K562 (cell line): ENCODE results near the gene CDK4. TPM values are rescaled to one million over a fixed set of nuclear protein-coding genes. Genes with fewer than 3 reads are reported as not detected.

ENCODE experiments used
- ATF1 ChIP-seq, 2 experiments: fragments of 450-650 bp in 1 of 2; IDR thresholded peaks; 2 replicates each; pipeline ENCODE4 v1.6.1; 2016; ENCODE audit warnings: missing compliant biosample characterization in 1 of 2, missing genetic modification characterization in 1 of 2
- BRD9 ChIP-seq: fragments of 450-650 bp; IDR thresholded peaks from 2 replicates; pipeline ENCODE4 v1.6.1; 2018; ENCODE audit warnings: low read depth; ENCODE audit not compliant: partially characterized antibody
- BRF2 ChIP-seq: IDR thresholded peaks from 3 replicates; pipeline ENCODE4 v1.6.1; 2011; ENCODE audit warnings: borderline replicate concordance, mild to moderate bottlenecking; ENCODE audit not compliant: insufficient read length, insufficient read depth
- CHD1 ChIP-seq: fragments of 200-600 bp; sonication (generic); IDR thresholded peaks from one replicate; pipeline ENCODE4 v1.6.1; 2012; ENCODE audit warnings: mild to moderate bottlenecking, moderate library complexity, low read length, inconsistent platforms
- CTBP1 ChIP-seq: fragments of 450-650 bp; IDR thresholded peaks from 2 replicates; pipeline ENCODE4 v1.6.1; 2016; ENCODE audit warnings: borderline replicate concordance
- ELF2 ChIP-seq: fragments of 250-450 bp; sonication (Bioruptor Pico); IDR thresholded peaks from 2 replicates; pipeline ENCODE4 v1.5.0; 2021; ENCODE audit warnings: mild to moderate bottlenecking
- FOSL1 ChIP-seq: fragments of 200-800 bp; sonication (Bioruptor generic); conservative IDR thresholded peaks from 2 replicates; pipeline ENCODE4 v1.6.1; 2016; ENCODE audit warnings: missing genetic modification characterization, missing compliant biosample characterization
- FOXO4 ChIP-seq: fragments of 450-650 bp; formaldehyde crosslinking; IDR thresholded peaks from 2 replicates; pipeline ENCODE4 v1.4.0; 2020; ENCODE audit warnings: mild to moderate bottlenecking, moderate library complexity
- HDAC2 ChIP-seq: fragments of 450-650 bp; IDR thresholded peaks from 2 replicates; pipeline ENCODE4 v1.6.1; 2016; ENCODE audit warnings: mild to moderate bottlenecking
- HMGN3 ChIP-seq: IDR thresholded peaks from 2 replicates; pipeline ENCODE4 v1.6.1; 2011; ENCODE audit warnings: borderline replicate concordance, low read depth, mild to moderate bottlenecking, mixed read lengths, low read length; ENCODE audit not compliant: insufficient read length; ENCODE audit errors: extremely low read depth
- HMGXB4 ChIP-seq: sonication (generic); formaldehyde crosslinking; IDR thresholded peaks from 2 replicates; pipeline ENCODE4 v1.8.1; 2023; ENCODE audit warnings: mild to moderate bottlenecking, missing genetic modification reagents
- HNRNPLL ChIP-seq: fragments of 200-400 bp; formaldehyde crosslinking; IDR thresholded peaks from 2 replicates; pipeline ENCODE4 v1.6.1; 2017; ENCODE audit warnings: low read length, low read depth, mild to moderate bottlenecking; ENCODE audit not compliant: poor library complexity, severe bottlenecking
- MCM7 ChIP-seq, 2 experiments: fragments of 450-650 bp; IDR thresholded peaks; 2 replicates each; pipeline ENCODE4 v1.6.1; 2016 to 2018
- NONO ChIP-seq, 2 experiments: fragments of 200-400 bp in 1 of 2; fragments of 450-650 bp in 1 of 2; formaldehyde crosslinking in 1 of 2; IDR thresholded peaks; 2 replicates each; pipeline ENCODE4 v1.6.1; 2017; ENCODE audit warnings: low read depth in 2 of 2, mild to moderate bottlenecking in 2 of 2, moderate library complexity in 2 of 2, low read length in 1 of 2
- PHTF2 ChIP-seq: fragments of 250-450 bp; sonication (Bioruptor Pico); IDR thresholded peaks from 2 replicates; pipeline ENCODE4 v1.5.0; 2021; ENCODE audit warnings: mild to moderate bottlenecking
- RBM15 ChIP-seq: fragments of 200-400 bp; formaldehyde crosslinking; IDR thresholded peaks from 2 replicates; pipeline ENCODE4 v1.6.1; 2018; ENCODE audit warnings: mild to moderate bottlenecking, low read length, moderate library complexity; ENCODE audit not compliant: insufficient read depth
- SAFB2 ChIP-seq: fragments of 200-400 bp; formaldehyde crosslinking; IDR thresholded peaks from 2 replicates; pipeline ENCODE4 v1.6.1; 2018; ENCODE audit warnings: borderline replicate concordance, low read length, low read depth, moderate library complexity; ENCODE audit not compliant: severe bottlenecking
- SIN3A ChIP-seq, 2 experiments: fragments of 150-350 bp in 1 of 2; IDR thresholded peaks; 2 replicates each; pipeline ENCODE4 v1.6.1; 2011 to 2016; ENCODE audit warnings: borderline replicate concordance in 2 of 2, low read depth in 2 of 2, low read length in 2 of 2, mild to moderate bottlenecking in 2 of 2, moderate library complexity in 2 of 2; ENCODE audit not compliant: control insufficient read depth in 1 of 2
- SMARCA5 ChIP-seq: fragments of 450-650 bp; IDR thresholded peaks from 2 replicates; pipeline ENCODE4 v1.6.1; 2016
- SNRNP70 ChIP-seq: fragments of 200-400 bp; formaldehyde crosslinking; optimal IDR thresholded peaks from 2 replicates; pipeline ENCODE3; 2017; ENCODE audit warnings: low read depth, low read length
- TAF9B ChIP-seq: fragments of 450-650 bp; IDR thresholded peaks from 2 replicates; pipeline ENCODE4 v1.6.1; 2018; ENCODE audit warnings: mild to moderate bottlenecking; ENCODE audit not compliant: partially characterized antibody
- ZKSCAN3 ChIP-seq: fragments of 250-450 bp; sonication (Bioruptor Pico); IDR thresholded peaks from 2 replicates; pipeline ENCODE4 v1.4.0; 2020
- ZNF134 ChIP-seq: fragments of 250-450 bp; sonication (Bioruptor Pico); conservative IDR thresholded peaks from 2 replicates; pipeline ENCODE4 v1.4.0; 2020
- ZNF274 ChIP-seq: IDR thresholded peaks from 2 replicates; pipeline ENCODE4 v1.6.1; 2011; ENCODE audit warnings: low read depth, mild to moderate bottlenecking, low read length, moderate library complexity, borderline replicate concordance
- ZNF699 ChIP-seq: fragments of 250-450 bp; sonication (Bioruptor Pico); IDR thresholded peaks from 2 replicates; pipeline ENCODE4 v1.8.0; 2021; ENCODE audit warnings: mild to moderate bottlenecking, moderate library complexity; ENCODE audit not compliant: insufficient replicate concordance
- polyA plus RNA-seq, 8 experiments: library from polyadenylated mRNA; depleted of rRNA in 4 of 8; stranded (reverse) in 5 of 8; unstranded in 3 of 8; fragments of >200 nt; fragmentation: Nextera tagmentation in 2 of 8; fragmentation: Illumina TruSeq in 1 of 8; extraction: Ambion mirVana in 2 of 8; extraction: Trizol in 1 of 8; gene quantifications; 2 replicates each; pipeline versions ENCODE4 v1.2.1 to v1.2.3, GENCODE V29; 2011 to 2014; ENCODE audit warnings: inconsistent platforms in 1 of 8, missing spikeins in 1 of 8
- total RNA-seq, 7 experiments: library from RNA; depleted of rRNA in 6 of 7; stranded (reverse); fragments of >200 nt in 6 of 7; fragmentation: Illumina TruSeq in 2 of 7; extraction: Trizol in 2 of 7; gene quantifications; 2 replicates each; pipeline versions ENCODE4 v1.2.1 to v1.2.3, GENCODE V29; 2011 to 2021; ENCODE audit warnings: low replicate concordance in 1 of 7

Gene CDK4
- total and polyA plus RNA-seq, 9 of the 15 experiments (the other 6 are each of a cell fraction or from before 2014, with no cell fraction given): 37.8 to 436 (median 238) TPM

- TF ChIP-seq SMARCA5: no peak
- peak in 1 of 2 experiments; percentile 27; a peak in 1 of 4 replicates for TF ChIP-seq SIN3A (IDR thresholded peaks at IDR 0.05; ENCODE audit: borderline replicate concordance in 2 of 2, control insufficient read depth in 1 of 2, low read depth in 2 of 2, low read length in 2 of 2)
- TF ChIP-seq HNRNPLL: peak; percentile 15
- TF ChIP-seq ZKSCAN3 (CRISPR knock-in tag): no peak
- no peak for TF ChIP-seq ZNF134 (CRISPR knock-in tag)
- TF ChIP-seq ATF1 (CRISPR knock-in tag; IDR thresholded peaks at IDR 0.05): no peak
- TF ChIP-seq ATF1 (tag; IDR thresholded peaks at IDR 0.05): no peak
- no peak for TF ChIP-seq PHTF2
- TF ChIP-seq BRF2: no peak
- TF ChIP-seq TAF9B: no peak
- peak; percentile 24; the same call in 1 of the 2 replicates for TF ChIP-seq FOSL1 (tag)
- TF ChIP-seq HMGN3: peak; percentile 71
- no peak for TF ChIP-seq ZNF274
- TF ChIP-seq FOXO4 (CRISPR knock-in tag): no peak
- TF ChIP-seq BRD9: no peak
- TF ChIP-seq HMGXB4 (CRISPR knock-in tag): no peak
- no peak for TF ChIP-seq SNRNP70
- TF ChIP-seq CHD1: no peak
- no peak for TF ChIP-seq SAFB2
- TF ChIP-seq RBM15: no peak
- TF ChIP-seq ZNF699 (CRISPR knock-in tag): no peak
- TF ChIP-seq HDAC2: 0 out of 2 replicates have a peak, but pooled peaks have one; percentile 26
- no peak for TF ChIP-seq MCM7 (IDR thresholded peaks at IDR 0.05)
- TF ChIP-seq NONO (IDR thresholded peaks at IDR 0.05; ENCODE audit: low read depth in 2 of 2, low read length in 1 of 2): no peak
- no peak for TF ChIP-seq ELF2 (CRISPR knock-in tag)
- TF ChIP-seq CTBP1: peak; percentile 92
These were observed 16.0 kb downstream of the CDK4 start (continued) for GRCh38 chr12:57735952-57736740.
